H54 (cell line): Measurements from ENCODE around the gene HSPA12B.

Experiments used
- DNase-seq: peaks from one replicate; pipeline ENCODE4 v3.0.0; 2011; ENCODE audit warnings: low spot score, mixed read lengths; ENCODE audit not compliant: insufficient read length
- FAIRE-seq: peaks from 3 replicates; lab custom pipeline; 2011; peaks lifted over from hg19 to GRCh38; lab: Jason Lieb, UNC
- POLR2A ChIP-seq: IDR thresholded peaks from 2 replicates; pipeline ENCODE4 v1.6.1; 2011; ENCODE audit warnings: low read depth, mild to moderate bottlenecking, low read length

Gene HSPA12B

DNA sequence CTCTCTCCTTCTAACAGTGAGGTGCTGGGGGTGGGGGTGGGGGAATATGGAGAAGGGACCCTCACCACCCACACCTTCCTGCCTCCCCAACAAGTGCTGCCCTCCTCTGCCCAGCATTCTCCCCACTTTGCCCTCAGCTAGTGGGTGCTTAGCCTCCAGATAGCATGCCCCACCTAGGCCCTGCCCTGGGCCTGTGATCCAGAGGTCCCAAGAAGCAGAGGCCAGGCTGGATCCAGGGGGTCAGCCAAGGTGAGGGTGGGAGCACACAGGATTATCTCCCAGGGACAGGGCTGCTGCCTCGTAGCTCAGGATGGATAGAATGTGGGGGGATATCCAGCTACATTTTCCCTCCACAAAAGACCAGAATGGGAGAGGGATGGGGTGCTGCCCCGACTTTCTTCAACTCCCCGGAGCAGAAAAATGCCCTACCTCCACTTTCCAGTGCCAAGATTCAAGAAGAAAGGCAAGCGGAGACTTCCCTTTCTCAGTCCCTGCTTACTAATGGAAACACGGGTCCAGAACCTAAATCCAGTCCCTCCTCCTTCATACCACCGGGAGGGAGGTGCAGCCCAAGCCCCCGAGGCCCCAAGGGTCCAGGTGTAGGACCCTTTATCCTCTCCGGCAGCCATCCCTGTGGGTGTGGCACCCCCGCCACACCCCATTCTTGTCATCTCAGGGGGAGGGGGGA is 34.1 kb downstream of the HSPA12B start:
- DNase-seq, result no peak
- no peak for FAIRE-seq

DNA sequence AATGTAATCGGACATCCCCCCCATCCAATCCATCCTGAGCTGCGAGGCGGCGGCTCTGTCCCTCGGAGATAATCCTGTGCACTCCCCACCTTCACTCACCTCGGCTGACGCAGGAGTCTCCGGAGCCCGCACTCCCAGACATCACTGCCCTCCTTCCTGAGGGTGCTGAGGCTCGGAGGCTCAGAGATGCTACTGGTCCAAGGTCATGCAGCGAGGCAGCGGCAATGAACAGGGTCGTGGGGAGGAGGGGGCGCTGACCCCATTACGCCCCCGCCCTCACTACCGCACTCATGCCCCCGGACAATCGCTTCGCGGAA is 34.6 kb downstream of the HSPA12B start:
- TF ChIP-seq POLR2A, result no peak
- no peak for DNase-seq
- no peak for FAIRE-seq

More for the DNA sequence above, 34.1 kb downstream of the HSPA12B start:
- no peak for TF ChIP-seq POLR2A

DNA sequence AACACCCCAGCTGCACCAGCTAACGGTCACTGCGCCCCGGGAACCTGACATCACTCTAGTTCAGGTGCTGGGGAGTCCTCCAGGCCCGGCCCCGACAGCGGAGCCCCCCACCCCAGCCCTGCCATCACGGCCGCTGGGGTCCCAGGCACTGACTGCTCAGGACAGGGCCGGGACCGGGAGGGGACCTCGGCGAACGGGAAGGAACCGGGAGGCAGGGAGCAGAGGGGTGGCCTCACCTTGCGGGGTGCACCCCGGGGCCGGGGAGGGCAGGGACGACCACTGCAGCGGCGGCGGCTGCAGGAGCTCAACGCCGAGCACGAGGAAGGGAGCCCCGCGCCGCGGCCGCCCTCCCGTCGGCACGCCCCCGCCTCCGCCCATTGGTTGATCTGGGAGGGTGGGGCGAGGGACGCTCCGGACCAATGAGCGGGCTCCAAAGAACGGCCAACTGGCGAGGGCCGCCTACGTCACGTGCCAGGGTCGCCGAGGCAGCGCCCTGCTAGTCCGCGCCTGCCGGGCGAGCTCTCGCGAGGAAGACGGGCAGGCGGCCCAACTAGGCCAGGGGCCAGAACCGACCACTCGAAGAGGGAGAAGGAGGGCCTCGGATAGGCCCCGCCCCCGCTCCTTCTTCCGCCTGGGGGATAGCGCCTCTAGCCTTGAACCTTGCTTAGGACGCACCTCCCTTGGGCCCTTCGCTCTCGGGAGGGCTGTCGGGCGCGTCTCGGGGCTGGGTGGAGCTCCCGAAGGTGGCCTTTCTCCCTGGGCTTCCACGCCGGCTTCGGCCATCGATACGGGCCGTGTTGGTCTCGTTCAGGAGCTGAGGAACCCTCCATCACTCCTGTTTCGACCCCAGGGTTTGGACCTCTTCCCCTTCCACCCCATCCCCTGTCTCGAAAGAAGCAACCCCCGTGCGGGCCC is 35.2 kb downstream of the HSPA12B start, which contains the start of gene ADISSP:
Gene ADISSP, minus strand, starts transcription at position 327 of the 915 bp plus-strand sequence. CDS start 7,653 bp downstream, outside the sequence.
- DNase-seq, result peak; percentile 99
- peak; percentile 36 for FAIRE-seq

DNA sequence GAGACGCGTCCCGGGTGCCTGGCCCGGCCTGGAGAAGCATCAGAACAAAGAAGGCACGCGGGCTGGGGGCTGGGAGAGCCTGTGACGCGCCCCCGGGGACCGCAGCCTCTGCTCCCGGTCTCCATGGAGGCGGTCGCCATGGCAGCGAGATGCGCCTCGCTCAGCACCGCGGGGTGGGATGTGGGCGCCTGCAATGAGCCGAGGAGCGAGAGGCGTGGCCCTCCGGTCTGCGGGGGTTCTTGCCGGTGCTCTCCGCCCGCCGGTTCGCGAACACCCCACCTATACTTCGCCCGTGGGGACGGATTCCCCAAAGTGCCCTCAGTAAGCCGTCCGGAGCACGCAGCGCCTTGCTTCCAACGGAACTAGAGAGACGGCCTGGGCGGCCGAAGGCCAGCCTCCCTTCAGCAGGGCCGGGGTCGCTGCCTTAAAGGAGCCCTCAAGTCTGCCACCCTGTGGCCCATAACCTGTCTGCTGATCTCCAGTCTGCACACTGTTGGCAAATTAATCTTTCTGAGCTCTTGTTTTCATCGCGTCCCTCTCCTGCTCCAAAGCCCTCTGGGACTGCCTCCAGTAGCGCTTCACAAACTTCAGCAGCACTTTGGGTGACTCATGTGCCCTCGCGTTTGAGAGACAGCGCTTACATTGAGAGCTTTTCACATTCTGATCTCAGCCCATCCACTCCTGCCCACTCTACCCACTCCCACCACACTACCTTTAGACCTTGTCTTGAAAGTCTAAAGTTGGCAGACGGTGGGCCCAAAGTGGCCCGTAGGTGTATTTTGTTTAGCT is 36.1 kb downstream of the HSPA12B start:
- peak; percentile 13; the same call in 1 of the 2 replicates for TF ChIP-seq POLR2A
- FAIRE-seq (no peak), DNase-seq (peak; percentile 82)

More for the DNA sequence above, 35.2 kb downstream of the HSPA12B start, which contains the start of gene ADISSP:
- TF ChIP-seq POLR2A, result peak; percentile 82

DNA sequence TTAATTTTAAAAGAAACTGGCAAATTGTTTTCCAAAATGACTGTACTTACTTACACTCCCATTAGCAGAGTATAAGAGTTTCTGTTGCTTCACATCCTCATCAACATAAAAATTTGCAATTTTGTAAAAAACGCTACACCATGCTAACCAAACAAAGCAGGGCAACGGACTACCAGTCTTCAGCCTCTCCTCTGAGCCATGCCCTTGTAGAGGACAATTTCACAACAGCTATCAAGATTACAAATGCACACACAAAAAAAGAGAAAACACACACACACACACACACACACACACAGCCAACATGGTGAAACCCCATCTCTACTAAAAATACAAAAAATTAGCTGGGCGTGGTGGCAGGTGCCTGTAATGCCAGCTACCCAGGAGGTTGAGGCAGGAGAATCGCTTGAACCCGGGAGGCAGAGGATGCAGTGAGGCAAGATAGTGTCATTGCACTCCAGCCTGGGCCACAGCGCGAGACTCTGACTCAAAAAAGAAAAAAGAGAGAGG is 39.1 kb downstream of the HSPA12B start:
- no peak for DNase-seq
- TF ChIP-seq POLR2A, result no peak
- FAIRE-seq, result no peak

DNA sequence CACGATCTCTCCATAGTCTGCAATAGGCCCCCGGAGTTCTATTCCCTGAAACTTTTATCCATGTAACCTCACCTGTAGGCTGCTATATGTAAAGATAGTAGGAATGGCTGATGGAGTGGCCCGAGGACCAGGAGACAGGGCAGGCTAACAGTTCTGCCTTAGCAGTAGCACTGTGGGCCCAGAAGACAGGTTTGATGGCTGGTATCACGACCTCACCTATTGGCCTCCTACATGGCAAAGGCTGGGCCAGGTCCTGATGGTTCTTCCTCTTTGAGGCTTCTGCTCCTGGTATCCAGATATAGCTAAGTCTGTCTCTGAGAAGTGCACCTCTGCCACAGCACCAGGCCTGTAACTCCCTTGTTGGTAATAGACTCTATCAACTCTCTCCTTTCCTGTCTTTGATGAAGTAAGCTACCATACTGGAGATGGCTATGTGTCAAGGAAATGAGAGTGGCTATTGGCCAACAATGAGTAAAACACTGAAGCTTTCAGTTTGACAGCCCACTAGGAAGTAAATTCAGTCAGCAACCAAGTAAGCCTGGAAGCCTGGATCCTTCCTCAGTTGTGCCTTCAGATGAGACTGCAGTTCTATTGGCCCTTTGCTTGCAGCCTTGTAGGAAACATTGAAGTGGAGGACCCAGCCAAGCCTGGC is 43.1 kb downstream of the HSPA12B start:
- TF ChIP-seq POLR2A, result no peak
- FAIRE-seq, result no peak
- DNase-seq, result no peak

DNA sequence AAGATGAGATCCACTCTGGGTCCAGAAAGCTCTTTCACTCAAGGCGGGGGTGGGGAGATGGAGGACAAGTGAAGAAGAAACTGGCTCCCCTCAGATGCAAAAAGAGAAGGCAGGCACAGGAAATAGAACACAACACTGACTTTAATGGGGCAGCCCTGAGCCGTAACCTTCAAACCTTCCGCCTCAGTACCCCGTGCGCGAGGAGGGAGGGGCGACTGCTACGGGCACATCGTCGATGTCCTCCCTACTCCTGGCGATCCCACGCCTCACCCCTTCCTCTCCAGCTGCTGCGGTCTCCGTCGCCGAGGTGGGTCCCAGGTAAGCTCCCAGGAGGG is 44.9 kb downstream of the HSPA12B start:
- FAIRE-seq (no peak), DNase-seq (no peak)
- TF ChIP-seq POLR2A, result no peak

DNA sequence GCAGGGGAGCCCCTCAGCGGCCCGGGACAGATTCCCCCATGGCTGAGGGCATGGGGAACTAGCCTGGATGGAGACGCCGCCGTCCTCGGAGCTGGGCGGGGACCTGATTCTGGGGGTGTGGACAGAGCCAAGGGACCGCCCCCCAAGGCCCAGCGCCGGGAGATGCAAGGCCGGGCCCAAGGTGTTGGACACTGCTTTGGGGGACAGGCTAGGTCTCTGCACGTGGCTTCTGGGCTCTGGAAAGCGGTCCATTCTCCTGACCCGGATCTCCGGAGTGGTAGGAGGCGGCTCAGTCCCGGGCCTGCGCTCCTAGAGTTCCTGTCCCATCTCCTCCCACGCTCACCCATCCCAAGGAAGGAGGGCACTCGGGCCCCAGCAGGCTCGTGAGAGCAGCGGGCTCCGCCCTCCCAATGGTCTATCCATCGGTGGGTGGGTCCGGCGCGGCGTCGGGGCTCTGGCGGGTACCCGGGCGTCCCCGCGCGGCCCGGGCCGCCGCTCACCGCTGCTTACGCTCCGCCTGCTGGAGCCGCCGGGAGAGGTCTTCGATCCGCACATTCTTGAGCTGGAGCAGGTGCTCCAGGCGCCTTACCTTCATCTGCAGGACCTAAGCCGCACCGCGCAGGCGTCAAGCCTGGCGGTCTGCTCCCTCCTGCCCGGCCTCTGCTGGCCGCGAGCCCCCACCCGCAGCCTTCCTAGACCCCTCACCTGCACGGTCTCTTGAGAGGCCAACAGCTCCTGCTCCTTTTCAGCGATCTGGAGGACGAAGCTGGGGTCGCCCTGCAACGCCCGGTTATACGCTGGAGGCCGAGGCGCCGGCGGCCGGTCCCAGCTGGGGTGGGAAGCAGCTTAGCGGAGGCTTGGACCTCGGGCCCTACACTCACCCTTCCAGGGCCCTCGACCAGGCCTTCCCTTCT is 45.5 kb downstream of the HSPA12B start:
- no peak for DNase-seq
- FAIRE-seq, result no peak
- TF ChIP-seq POLR2A, result no peak

DNA sequence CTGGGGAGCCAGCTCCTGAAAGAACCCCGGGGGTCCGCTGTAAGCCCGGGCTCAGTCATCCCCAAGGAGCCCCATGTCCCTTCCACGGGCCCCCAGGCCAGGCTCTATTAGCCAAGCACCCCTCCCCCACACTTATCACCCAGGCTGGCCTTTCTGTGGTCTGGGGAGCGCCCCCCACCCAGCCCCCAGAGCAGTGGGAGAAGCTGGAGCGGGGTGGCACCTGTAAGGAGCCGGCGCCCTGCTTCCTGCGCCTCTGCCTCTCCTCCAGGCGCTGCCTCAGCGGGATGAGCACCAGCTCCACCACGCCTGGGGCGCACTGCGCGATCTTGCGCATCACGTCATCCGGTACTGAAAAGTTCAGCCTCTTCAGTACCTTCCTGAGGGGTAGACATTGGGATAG is 46.5 kb downstream of the HSPA12B start:
- FAIRE-seq (no peak), DNase-seq (no peak)
- no peak for TF ChIP-seq POLR2A

DNA sequence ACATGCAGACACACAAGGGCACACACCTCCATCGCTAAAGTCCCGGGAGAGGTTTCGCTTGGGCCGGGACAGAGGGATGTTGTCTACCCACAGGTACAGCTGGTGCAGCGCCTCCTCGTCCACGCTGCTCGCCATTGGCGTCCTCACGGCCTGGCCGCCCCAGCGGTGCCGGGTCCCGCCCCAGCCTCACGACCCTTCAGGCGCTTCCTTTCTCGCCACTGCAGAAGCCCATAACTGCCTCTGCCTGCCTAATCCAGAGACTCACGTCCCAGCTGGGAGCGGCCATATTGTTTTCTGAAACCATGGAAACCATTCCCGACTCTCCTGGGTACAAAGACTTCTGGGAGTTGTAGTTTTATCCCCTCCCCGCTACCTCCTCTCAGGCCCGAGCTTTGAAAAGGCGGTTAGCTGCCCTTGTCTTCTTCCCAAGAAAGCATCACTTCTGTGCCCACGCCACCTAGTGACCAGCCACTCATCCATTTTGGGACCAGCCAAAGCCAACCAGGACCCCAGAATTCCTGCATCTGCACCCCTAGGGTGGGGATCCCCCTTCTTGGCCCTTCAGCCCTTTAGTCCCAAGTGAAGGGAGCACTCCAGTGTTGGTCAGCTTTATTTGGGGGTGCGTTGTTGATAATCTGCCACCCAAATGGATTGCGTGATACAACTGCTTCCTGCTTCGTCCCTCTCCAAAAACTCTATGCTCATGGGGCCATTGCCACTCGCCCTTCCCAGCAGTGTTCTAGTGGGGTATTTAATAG is 48.8 kb downstream of the HSPA12B start, which contains the start of gene SPEF1:
Gene SPEF1, minus strand, starts transcription at position 296 of the 758 bp plus-strand sequence. Its CDS starts 161 bp downstream, at position 135.
- FAIRE-seq (peak; percentile 6), DNase-seq (peak; percentile 100)
- no peak for TF ChIP-seq POLR2A

DNA sequence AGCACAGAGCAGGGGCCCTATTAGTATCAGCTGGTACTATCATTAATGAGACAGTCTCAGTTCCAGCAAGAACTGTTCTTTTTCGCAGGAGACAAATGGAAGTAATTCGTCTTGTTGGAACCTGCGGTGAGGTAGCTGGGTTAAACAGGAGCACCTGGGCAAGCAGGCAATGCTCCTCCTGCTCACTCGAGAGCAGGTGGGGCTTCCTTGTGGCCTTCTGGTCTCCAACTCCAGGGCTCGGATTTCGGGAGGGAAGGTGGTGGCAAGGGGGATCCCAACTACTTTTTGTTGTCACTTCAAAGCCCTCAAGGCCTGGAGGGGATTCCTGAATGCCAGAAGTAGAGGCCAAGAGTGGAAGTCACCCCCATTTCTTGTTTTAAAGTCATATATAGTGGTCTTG is 50.1 kb downstream of the HSPA12B start:
- DNase-seq, result no peak
- TF ChIP-seq POLR2A, result no peak
- no peak for FAIRE-seq
